Mucosa of stomach (tissue), 1 donor: ENCODE data around the gene LPAR5.
A peak's percentile ranks its signal among the peaks of the same experiment; 100 is the strongest.

Experiments
- H3K27me3 ChIP-seq: one replicate; pipeline ENCODE4 v1.7.0; 2013; ENCODE audit warnings: mild to moderate bottlenecking, low read length; ENCODE audit not compliant: control insufficient read depth, insufficient read depth
- H3K36me3 ChIP-seq: one replicate; pipeline ENCODE4 v1.7.0; 2013; ENCODE audit warnings: low read length; ENCODE audit not compliant: control insufficient read depth, insufficient read depth
- H3K4me1 ChIP-seq: one replicate; pipeline ENCODE4 v1.7.0; 2013; ENCODE audit warnings: mild to moderate bottlenecking, low read length; ENCODE audit not compliant: control insufficient read depth, insufficient read depth
- H3K4me3 ChIP-seq: one replicate; pipeline ENCODE4 v1.7.0; 2013; ENCODE audit warnings: low read length
- H3K9ac ChIP-seq: one replicate; pipeline ENCODE4 v1.7.0; 2013; ENCODE audit warnings: mild to moderate bottlenecking, low read length, moderate library complexity
- H3K9me3 ChIP-seq: one replicate; pipeline ENCODE4 v1.7.0; 2013; ENCODE audit warnings: mild to moderate bottlenecking, low read length, moderate library complexity; ENCODE audit not compliant: control insufficient read depth
- donor health status: Pancreatic carcinoma.

LPAR5 gene

DNA sequence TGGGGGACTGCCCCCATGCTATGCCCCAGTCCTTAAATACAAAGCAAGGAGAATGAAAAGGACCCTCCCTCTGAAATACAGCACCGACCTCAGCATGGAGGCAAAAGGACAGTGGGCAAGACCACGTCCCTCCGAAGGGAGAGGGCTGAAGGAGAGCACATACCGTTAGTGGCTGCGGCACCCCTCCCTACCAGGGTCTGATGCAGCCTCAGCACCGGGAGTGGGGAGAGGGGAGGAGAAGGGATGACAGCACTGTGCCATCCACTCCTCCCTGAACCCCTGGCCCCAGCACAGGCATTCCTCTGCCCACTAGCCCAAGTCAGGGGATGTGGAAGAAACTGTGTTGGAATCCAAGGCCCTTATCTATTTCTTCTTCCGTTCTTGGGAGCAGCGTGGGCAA lies 15.1 kb upstream of the LPAR5 start:
- H3K9ac ChIP-seq = no peak overlapping the region
- peaks cover 7% of the 10 kb centered on the region for H3K36me3 ChIP-seq
- H3K4me3 ChIP-seq = no peak overlapping the region
- H3K27me3 ChIP-seq = no peaks in the 10 kb centered on the region
- H3K9me3 ChIP-seq = no peaks in the 10 kb centered on the region
- H3K4me1 ChIP-seq = peaks cover 10% of the 10 kb centered on the region

DNA sequence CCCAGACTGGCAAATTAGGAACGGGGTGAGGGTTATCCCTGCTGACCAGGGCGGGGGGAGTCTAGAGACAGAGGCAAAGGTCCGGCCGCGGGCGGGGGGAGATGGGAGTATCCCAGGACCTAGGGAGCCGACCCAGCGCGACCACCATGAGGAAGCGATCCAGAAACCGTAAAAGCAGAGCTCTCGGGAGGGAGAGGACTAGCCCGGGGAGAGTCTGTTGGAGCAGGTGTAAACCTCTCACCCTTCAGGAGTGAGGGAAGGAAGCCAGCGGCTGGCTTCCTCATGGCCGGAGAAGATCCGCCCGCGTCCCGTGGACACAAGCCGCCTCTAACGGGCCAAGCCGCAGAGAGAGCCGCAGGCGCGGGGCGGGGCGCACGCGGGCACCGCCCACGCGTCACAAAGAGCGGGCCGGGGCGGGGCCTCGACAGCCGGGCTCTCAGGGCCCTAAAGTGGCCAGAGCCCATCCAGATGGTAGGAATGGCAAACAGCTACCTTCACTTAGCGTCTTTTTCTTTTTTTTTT lies 11.4 kb upstream of the LPAR5 start, which contains the start of gene ACRBP:
TSS of gene ACRBP (minus strand) at position 350 of the 522 bp plus-strand sequence. CDS start at position 284, 66 bp downstream.
- Histone ChIP-seq H3K4me3 (no peak within 1 kb of the TSS), H3K4me1 (peaks cover 10% of the 10 kb centered on the region), H3K9me3 (no peaks in the 10 kb centered on the region), H3K27me3 (no peaks in the 10 kb centered on the region), H3K36me3 (peaks cover under 1% of the 10 kb centered on the region), H3K9ac (peak within 1 kb of the TSS; percentile 45)

DNA sequence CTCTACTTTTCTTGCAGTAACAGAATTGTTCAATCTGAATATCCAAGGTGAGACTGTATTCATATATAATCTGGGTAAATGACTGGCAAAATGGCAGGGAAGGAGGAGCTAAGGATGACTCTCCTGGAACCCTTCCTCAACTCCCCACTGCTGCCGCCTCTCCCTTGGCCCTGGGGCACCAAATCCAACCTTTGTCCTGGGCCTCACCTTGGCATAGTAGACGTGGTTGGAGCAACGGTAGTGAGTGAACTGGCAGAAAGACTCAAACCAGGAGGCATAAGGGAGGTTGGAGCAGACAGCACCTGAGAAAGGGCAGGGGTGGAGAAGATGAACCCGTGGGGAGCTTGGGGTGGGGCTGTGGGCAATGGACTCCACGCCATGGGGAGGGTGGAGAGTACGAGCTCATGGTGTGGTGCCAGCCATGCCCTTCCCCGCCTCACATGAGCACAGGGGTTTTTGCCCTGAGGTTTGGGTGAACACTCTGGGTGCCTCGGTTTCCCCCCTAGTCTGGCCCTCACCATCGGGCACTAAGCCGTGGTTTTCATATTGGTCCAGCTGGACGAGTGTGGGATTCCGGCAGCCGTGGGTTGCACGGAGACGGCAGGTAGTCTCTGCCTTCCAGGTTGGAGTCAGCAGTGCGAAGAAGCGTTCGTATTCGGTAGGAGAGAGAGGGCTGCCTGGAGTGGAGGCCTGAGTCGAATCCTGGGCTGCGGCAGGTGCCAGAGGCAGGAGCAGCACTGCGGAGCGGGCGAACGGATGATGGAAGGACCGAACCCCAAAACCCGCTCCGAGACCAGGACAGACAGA lies 10.7 kb upstream of the LPAR5 start:
- Histone ChIP-seq H3K9ac (peak overlapping the region; percentile 45), H3K4me1 (peaks cover 10% of the 10 kb centered on the region), H3K9me3 (no peaks in the 10 kb centered on the region), H3K36me3 (no peaks in the 10 kb centered on the region), H3K27me3 (no peaks in the 10 kb centered on the region), H3K4me3 (no peak overlapping the region)

GRCh38 chr12:6644903-6645302 lies 9.1 kb upstream of the LPAR5 start:
- H3K9ac ChIP-seq = no peak overlapping the region
- H3K27me3 ChIP-seq = no peaks in the 10 kb centered on the region

DNA sequence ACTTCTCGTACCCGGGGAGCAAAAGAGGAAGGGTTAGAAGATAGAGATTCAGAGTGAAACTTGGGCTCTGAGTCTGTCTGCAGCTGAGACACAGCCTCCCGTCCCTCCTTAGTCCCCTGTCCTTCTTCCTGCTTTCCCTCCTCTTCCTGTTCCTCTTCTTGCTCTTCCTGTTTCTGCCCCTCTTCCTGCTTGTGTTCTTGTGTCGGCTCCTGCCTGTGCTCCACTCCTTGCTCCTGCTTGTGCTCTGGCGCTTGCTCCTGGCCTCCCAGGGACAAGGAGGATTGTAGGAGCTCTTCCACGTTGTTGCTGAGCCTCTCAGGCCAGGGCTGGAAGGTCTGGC lies 8.5 kb upstream of the LPAR5 start:
- no peaks in the 10 kb centered on the region for H3K27me3 ChIP-seq
- no peak overlapping the region for H3K9ac ChIP-seq
- no peaks in the 10 kb centered on the region for H3K36me3 ChIP-seq
- H3K9me3 ChIP-seq = no peaks in the 10 kb centered on the region
- H3K4me3 ChIP-seq = no peak overlapping the region
- H3K4me1 ChIP-seq = peaks cover 10% of the 10 kb centered on the region

More at GRCh38 chr12:6644903-6645302, 9.1 kb upstream of the LPAR5 start:
- Histone ChIP-seq H3K4me3 (no peak overlapping the region), H3K36me3 (no peaks in the 10 kb centered on the region), H3K9me3 (no peaks in the 10 kb centered on the region), H3K4me1 (peaks cover 10% of the 10 kb centered on the region)

GRCh38 chr12:6643569-6644256 lies 8.0 kb upstream of the LPAR5 start:
- Histone ChIP-seq H3K36me3 (no peaks in the 10 kb centered on the region), H3K27me3 (no peaks in the 10 kb centered on the region), H3K9me3 (no peaks in the 10 kb centered on the region), H3K9ac (no peak overlapping the region), H3K4me1 (peaks cover 10% of the 10 kb centered on the region), H3K4me3 (no peak overlapping the region)

DNA sequence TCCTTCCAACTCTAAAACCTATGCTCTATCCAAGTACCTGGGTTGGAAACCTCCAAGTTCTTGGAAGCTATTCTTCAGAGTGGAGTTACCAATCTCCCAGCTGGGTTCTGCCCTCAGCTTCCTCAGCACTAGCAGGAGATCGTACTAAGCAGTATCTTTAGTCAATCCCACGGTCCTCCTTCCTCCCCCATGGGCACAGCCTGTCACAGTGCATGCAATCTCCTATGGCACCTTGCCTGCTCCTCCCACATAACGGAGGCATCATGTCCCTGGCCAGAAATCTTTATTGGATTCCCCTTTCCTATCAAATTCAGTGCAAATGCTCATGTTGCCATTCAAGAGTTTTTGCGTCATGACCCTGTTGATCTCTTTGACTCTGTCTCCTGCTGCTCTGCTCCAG lies 5.4 kb upstream of the LPAR5 start:
- Histone ChIP-seq H3K9ac (no peak overlapping the region), H3K36me3 (no peaks in the 10 kb centered on the region), H3K27me3 (no peaks in the 10 kb centered on the region), H3K4me1 (peaks cover 3% of the 10 kb centered on the region), H3K4me3 (no peak overlapping the region), H3K9me3 (no peaks in the 10 kb centered on the region)

DNA sequence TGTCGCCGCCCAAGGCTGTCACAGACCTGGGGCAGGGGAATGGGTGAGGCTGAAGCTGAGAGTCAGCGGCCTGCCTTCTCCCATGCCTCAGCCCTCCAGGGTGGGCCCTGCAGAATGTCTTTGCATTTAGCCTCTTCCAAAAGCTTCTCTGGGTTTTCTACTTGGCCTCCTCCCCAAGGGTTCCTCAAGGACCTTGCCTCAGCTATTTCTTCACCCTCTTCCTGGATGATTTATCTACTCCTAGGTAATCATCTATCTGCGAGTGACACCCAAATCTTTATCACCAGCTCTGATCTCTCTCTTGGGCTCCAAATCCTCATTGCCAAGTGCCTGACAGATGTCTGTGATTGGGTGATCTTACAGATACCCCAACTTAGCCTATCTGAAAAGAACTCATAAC lies 4.7 kb upstream of the LPAR5 start:
- H3K4me3 ChIP-seq = no peak overlapping the region
- no peaks in the 10 kb centered on the region for H3K27me3 ChIP-seq
- H3K9ac ChIP-seq = no peak overlapping the region
- peaks cover 9% of the 10 kb centered on the region for H3K4me1 ChIP-seq
- H3K36me3 ChIP-seq = no peaks in the 10 kb centered on the region
- no peaks in the 10 kb centered on the region for H3K9me3 ChIP-seq

DNA sequence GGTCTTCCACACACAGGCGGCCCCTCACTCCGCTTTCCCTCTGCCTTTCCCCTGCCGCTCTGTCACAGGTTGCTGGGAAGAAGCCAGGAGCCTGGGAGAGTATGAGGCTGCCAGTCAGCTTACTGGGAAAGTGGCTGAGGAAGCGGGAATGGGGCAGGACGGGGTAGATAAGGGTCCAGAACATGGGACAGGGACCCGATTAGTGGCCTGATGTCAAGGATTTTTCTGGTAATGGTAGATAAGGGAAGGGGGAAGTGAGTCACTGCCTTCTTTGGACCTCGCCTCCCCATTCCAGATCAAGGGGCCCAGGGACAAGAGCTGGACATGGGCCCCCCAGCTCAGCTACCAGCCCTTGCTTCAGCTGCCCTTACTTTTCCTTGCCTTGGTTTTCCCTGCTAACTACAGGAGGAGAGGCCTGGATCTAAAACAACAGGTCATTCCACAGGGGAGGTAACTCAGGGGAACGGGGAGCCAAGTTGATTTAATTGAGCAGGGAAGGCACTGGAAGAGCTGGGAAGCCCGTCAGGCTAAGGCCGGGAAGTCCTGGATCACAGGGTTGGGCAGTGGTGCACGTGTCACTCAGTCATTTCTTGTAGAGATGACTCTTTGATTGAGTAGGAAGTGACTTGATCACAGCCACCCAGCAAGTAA lies 3.5 kb upstream of the LPAR5 start:
- Histone ChIP-seq H3K4me1 (peaks cover 18% of the 10 kb centered on the region), H3K9me3 (no peaks in the 10 kb centered on the region), H3K9ac (no peak overlapping the region), H3K36me3 (no peaks in the 10 kb centered on the region), H3K4me3 (no peak overlapping the region), H3K27me3 (no peaks in the 10 kb centered on the region)

DNA sequence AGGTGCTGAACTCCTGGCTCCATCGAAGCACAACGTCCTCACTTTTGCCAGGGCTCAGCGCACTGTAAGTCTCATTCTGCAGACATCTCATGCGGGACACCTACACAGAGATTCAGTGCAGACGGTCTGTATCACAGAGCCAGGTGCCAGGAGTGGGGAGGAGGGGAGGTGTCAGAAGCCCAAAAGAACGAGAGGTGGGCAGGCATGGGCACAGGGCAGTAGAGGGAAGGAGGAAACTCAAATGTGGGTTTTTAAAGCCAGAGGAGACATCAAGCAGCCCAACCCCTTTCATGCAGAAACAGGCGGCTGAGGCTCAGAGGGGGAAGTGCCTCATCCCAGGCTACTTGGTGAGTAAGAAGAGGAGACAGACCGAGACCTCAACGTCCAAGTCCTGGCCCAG lies 2.5 kb upstream of the LPAR5 start:
- Histone ChIP-seq H3K9me3 (no peaks in the 10 kb centered on the region), H3K9ac (no peak overlapping the region), H3K27me3 (no peaks in the 10 kb centered on the region), H3K4me3 (no peak overlapping the region), H3K4me1 (peaks cover 23% of the 10 kb centered on the region), H3K36me3 (no peaks in the 10 kb centered on the region)

- no peaks in the 10 kb centered on the region for H3K36me3 ChIP-seq
- H3K4me3 ChIP-seq = peak overlapping the region; percentile 0
- H3K4me1 ChIP-seq = peaks cover 49% of the 10 kb centered on the region
- H3K9me3 ChIP-seq = no peaks in the 10 kb centered on the region
- peak overlapping the region; percentile 77 for H3K9ac ChIP-seq
- no peaks in the 10 kb centered on the region for H3K27me3 ChIP-seq
Measured at GRCh38 chr12:6635375-6635855, 344 bp downstream of the LPAR5 start.
